IMR-90 (cell line): ENCODE results near the gene RASGEF1C.

ENCODE experiments used
- BHLHE40 ChIP-seq: fragments of 150-350 bp; IDR thresholded peaks from 2 replicates; pipeline ENCODE4 v1.6.1; 2016; ENCODE audit warnings: mild to moderate bottlenecking, low read depth, low read length
- CEBPB ChIP-seq: IDR thresholded peaks from 2 replicates; pipeline ENCODE4 v1.6.1; 2012; ENCODE audit warnings: low read depth, low read length, improper control_type of control experiment
- CHD1 ChIP-seq: IDR thresholded peaks from 2 replicates; pipeline ENCODE4 v1.6.1; 2012; ENCODE audit warnings: low read depth, low read length, improper control_type of control experiment
- MAFK ChIP-seq: IDR thresholded peaks from 2 replicates; pipeline ENCODE4 v1.6.1; 2012; ENCODE audit warnings: low read depth, low read length, improper control_type of control experiment
- MXI1 ChIP-seq: IDR thresholded peaks from 2 replicates; pipeline ENCODE4 v1.6.1; 2012; ENCODE audit warnings: low read depth, mild to moderate bottlenecking, low read length, moderate library complexity, borderline replicate concordance
- NFE2L2 ChIP-seq: fragments of 150-350 bp; IDR thresholded peaks from 2 replicates; pipeline ENCODE4 v1.6.1; 2016; ENCODE audit warnings: low read depth, mild to moderate bottlenecking, low read length
- POLR2A ChIP-seq: IDR thresholded peaks from 2 replicates; pipeline ENCODE4 v1.6.1; 2012; ENCODE audit warnings: mild to moderate bottlenecking, low read depth, low read length
- RAD21 ChIP-seq: IDR thresholded peaks from 2 replicates; pipeline ENCODE4 v1.6.1; 2012; ENCODE audit warnings: low read length, improper control_type of control experiment
- RCOR1 ChIP-seq: IDR thresholded peaks from 2 replicates; pipeline ENCODE4 v1.6.1; 2012; ENCODE audit warnings: mild to moderate bottlenecking, low read length, improper control_type of control experiment; ENCODE audit not compliant: insufficient replicate concordance
- SMC3 ChIP-seq: fragments of 150-350 bp; IDR thresholded peaks from 2 replicates; pipeline ENCODE4 v1.6.1; 2016; ENCODE audit warnings: low read depth, mild to moderate bottlenecking, antibody characterized with exemption, low read length, moderate library complexity
- TF ChIP-seq, protein P1 (sequence below): conservative IDR thresholded peaks from 2 replicates; pipeline ENCODE4 v1.5.1; 2012; ENCODE audit warnings: mild to moderate bottlenecking, low read depth, low read length, improper control_type of control experiment
- TF ChIP-seq, protein P2 (sequence below): fragments of 150-350 bp; IDR thresholded peaks from 2 replicates; pipeline ENCODE4 v1.6.1; 2017; ENCODE audit warnings: mild to moderate bottlenecking, antibody characterized with exemption, low read length, low read depth
- TF ChIP-seq, protein P3 (sequence below): fragments of 150-350 bp; IDR thresholded peaks from 2 replicates; pipeline ENCODE4 v1.6.1; 2016; ENCODE audit warnings: low read depth, mild to moderate bottlenecking, low read length, moderate library complexity, borderline replicate concordance

DNA sequence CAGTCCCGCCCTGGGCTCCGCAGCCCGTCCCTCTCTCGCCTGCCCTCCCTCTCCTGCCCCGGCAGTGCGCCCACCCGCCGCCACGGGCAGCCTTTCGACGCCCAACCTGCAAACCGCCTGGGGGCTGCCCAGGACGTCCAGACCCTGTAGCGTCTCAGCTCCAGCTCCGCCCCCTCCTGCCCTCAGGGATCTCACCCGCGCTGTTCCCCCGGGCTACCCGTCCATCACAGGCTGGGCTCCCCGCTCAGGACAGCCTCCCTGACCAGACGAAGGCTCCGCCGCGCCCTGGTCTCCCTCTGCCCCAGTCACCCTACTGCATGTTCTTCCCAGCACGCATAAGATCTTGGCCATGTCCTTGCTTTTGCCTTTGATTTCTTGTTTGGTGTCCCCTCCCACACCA is 1.4 kb downstream of the RASGEF1C start:
- TF ChIP-seq, protein P1, sequence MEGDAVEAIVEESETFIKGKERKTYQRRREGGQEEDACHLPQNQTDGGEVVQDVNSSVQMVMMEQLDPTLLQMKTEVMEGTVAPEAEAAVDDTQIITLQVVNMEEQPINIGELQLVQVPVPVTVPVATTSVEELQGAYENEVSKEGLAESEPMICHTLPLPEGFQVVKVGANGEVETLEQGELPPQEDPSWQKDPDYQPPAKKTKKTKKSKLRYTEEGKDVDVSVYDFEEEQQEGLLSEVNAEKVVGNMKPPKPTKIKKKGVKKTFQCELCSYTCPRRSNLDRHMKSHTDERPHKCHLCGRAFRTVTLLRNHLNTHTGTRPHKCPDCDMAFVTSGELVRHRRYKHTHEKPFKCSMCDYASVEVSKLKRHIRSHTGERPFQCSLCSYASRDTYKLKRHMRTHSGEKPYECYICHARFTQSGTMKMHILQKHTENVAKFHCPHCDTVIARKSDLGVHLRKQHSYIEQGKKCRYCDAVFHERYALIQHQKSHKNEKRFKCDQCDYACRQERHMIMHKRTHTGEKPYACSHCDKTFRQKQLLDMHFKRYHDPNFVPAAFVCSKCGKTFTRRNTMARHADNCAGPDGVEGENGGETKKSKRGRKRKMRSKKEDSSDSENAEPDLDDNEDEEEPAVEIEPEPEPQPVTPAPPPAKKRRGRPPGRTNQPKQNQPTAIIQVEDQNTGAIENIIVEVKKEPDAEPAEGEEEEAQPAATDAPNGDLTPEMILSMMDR: no peak
- no peak for TF ChIP-seq CEBPB
- TF ChIP-seq CHD1: no peak
- no peak for TF ChIP-seq POLR2A
- no peak for TF ChIP-seq MXI1
- no peak for TF ChIP-seq RAD21
- TF ChIP-seq, protein P2, sequence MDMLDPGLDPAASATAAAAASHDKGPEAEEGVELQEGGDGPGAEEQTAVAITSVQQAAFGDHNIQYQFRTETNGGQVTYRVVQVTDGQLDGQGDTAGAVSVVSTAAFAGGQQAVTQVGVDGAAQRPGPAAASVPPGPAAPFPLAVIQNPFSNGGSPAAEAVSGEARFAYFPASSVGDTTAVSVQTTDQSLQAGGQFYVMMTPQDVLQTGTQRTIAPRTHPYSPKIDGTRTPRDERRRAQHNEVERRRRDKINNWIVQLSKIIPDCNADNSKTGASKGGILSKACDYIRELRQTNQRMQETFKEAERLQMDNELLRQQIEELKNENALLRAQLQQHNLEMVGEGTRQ: no peak
- no peak for TF ChIP-seq RCOR1
- TF ChIP-seq, protein P3, sequence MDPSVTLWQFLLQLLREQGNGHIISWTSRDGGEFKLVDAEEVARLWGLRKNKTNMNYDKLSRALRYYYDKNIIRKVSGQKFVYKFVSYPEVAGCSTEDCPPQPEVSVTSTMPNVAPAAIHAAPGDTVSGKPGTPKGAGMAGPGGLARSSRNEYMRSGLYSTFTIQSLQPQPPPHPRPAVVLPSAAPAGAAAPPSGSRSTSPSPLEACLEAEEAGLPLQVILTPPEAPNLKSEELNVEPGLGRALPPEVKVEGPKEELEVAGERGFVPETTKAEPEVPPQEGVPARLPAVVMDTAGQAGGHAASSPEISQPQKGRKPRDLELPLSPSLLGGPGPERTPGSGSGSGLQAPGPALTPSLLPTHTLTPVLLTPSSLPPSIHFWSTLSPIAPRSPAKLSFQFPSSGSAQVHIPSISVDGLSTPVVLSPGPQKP: no peak
- no peak for TF ChIP-seq SMC3
- no peak for TF ChIP-seq BHLHE40
- TF ChIP-seq NFE2L2: no peak
- TF ChIP-seq MAFK: no peak
